Left lung (tissue), 10 donors: ENCODE data around the gene TNFRSF18. TPM values are rescaled to one million over a fixed set of nuclear protein-coding genes. Genes with fewer than 3 reads are reported as not detected.

ENCODE experiments used
- ATAC-seq: fragments of 200-7000 bp; cut with Tn5 transposase; one replicate; pipeline ENCODE4 v1.9.1; 2020; ENCODE audit warnings: moderate library complexity
- DNase-seq, 4 donors: peaks; one replicate each; pipeline ENCODE4 v3.0.0-alpha.2; 2013 to 2020
- H3K27ac ChIP-seq, 2 donors: fragments of 200-600 bp; sonication (generic) in 1 of 2; one replicate each; pipeline versions ENCODE4 v1.5.0 to v1.8.0; 2020 to 2021
- H3K27me3 ChIP-seq, 2 donors: fragments of 200-600 bp; sonication (generic) in 1 of 2; one replicate each; pipeline versions ENCODE4 v1.5.0 to v1.8.0; 2020 to 2021
- H3K36me3 ChIP-seq, 2 donors: fragments of 200-600 bp; sonication (generic) in 1 of 2; one replicate each; pipeline versions ENCODE4 v1.5.0 to v1.8.0; 2020 to 2021
- H3K4me1 ChIP-seq, 2 donors: fragments of 200-600 bp; one replicate each; pipeline ENCODE4 v1.8.0; 2021
- H3K4me3 ChIP-seq, 2 donors: fragments of 200-600 bp; sonication (generic) in 1 of 2; one replicate each; pipeline versions ENCODE4 v1.5.0 to v1.8.0; 2020 to 2021; ENCODE audit warnings: mild to moderate bottlenecking in 1 of 2
- H3K9me3 ChIP-seq, 2 donors: fragments of 200-600 bp; sonication (generic) in 1 of 2; one replicate each; pipeline versions ENCODE4 v1.5.0 to v1.8.0; 2020 to 2021
- intact Hi-C, 2 donors: fragments of 100-400 bp; cut with DNase I; formaldehyde crosslinking; loops; one replicate each; pipeline versions ENCODE4 v1.11.2 to v1.14.2; 2022
- polyA plus RNA-seq, 6 donors: library from polyadenylated mRNA; unstranded; fragments of 120-200 nt; gene quantifications; one replicate each; pipeline ENCODE4 v1.2.1, GENCODE V29; 2013; ENCODE audit not compliant: insufficient read length in 6 of 6
- total RNA-seq, 2 donors: library from RNA; stranded (reverse); fragmentation: NEBNext Ultra II Directional; extraction: Animal tissue kit (Norgen Biotek cat#: 25700); gene quantifications; one replicate each; pipeline ENCODE4 v1.2.1, GENCODE V29; 2021
- TF ChIP-seq, protein P1 (sequence below), 2 donors: fragments of 200-600 bp; sonication (generic) in 1 of 2; IDR thresholded peaks; one replicate each; pipeline versions ENCODE4 v1.5.0 to v1.8.0; 2021; ENCODE audit warnings: antibody characterized with exemption in 2 of 2
- donor health status: DM: no; HTN: yes; CAD: no.
- donor health status: DM: no; HTN: no; CAD: no.

Gene TNFRSF18
- total and polyA plus RNA-seq, 8 donors, result 0.38 to 1.3 (median 0.62) TPM

- TF ChIP-seq, protein P1, sequence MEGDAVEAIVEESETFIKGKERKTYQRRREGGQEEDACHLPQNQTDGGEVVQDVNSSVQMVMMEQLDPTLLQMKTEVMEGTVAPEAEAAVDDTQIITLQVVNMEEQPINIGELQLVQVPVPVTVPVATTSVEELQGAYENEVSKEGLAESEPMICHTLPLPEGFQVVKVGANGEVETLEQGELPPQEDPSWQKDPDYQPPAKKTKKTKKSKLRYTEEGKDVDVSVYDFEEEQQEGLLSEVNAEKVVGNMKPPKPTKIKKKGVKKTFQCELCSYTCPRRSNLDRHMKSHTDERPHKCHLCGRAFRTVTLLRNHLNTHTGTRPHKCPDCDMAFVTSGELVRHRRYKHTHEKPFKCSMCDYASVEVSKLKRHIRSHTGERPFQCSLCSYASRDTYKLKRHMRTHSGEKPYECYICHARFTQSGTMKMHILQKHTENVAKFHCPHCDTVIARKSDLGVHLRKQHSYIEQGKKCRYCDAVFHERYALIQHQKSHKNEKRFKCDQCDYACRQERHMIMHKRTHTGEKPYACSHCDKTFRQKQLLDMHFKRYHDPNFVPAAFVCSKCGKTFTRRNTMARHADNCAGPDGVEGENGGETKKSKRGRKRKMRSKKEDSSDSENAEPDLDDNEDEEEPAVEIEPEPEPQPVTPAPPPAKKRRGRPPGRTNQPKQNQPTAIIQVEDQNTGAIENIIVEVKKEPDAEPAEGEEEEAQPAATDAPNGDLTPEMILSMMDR (IDR thresholded peaks at IDR 0.05), result no peak
- Histone ChIP-seq H3K27me3 (peaks cover 0 to 4% of the 10 kb centered on the region in 2 donors), H3K4me1 (no peaks in the 10 kb centered on the region), H3K9me3 (peaks cover 0 to under 1% of the 10 kb centered on the region in 2 donors), H3K36me3 (no peaks in the 10 kb centered on the region), H3K27ac (no peak overlapping the region), H3K4me3 (no peak overlapping the region)
- intact Hi-C loops, result no loop called here
- ATAC-seq, result no peak
- no peak for DNase-seq
Measured at GRCh38 chr1:1187938-1188337, 18.5 kb downstream of the TNFRSF18 start.

GRCh38 chr1:1185101-1185765 is 21.2 kb downstream of the TNFRSF18 start:
- Histone ChIP-seq H3K9me3 (no peaks in the 10 kb centered on the region), H3K36me3 (no peaks in the 10 kb centered on the region), H3K4me1 (no peaks in the 10 kb centered on the region), H3K4me3 (no peak overlapping the region), H3K27me3 (peaks cover 0 to 13% of the 10 kb centered on the region in 2 donors), H3K27ac (no peak overlapping the region)
- DNase-seq (peak in 1 of 4 donors; percentile 71), ATAC-seq (no peak)
- TF ChIP-seq, protein P1 (IDR thresholded peaks at IDR 0.05), result no peak
- intact Hi-C loops, result no loop called here

- Histone ChIP-seq H3K27ac (no peak overlapping the region), H3K36me3 (no peaks in the 10 kb centered on the region), H3K27me3 (peaks cover 0 to 24% of the 10 kb centered on the region in 2 donors), H3K4me1 (no peaks in the 10 kb centered on the region), H3K9me3 (no peaks in the 10 kb centered on the region), H3K4me3 (no peak overlapping the region)
- intact Hi-C loops, result no loop called here
- TF ChIP-seq, protein P1 (IDR thresholded peaks at IDR 0.05), result no peak
- ATAC-seq (no peak), DNase-seq (peak in 1 of 4 donors; percentile 50)
Measured at GRCh38 chr1:1183833-1184775, 22.3 kb downstream of the TNFRSF18 start.

DNA sequence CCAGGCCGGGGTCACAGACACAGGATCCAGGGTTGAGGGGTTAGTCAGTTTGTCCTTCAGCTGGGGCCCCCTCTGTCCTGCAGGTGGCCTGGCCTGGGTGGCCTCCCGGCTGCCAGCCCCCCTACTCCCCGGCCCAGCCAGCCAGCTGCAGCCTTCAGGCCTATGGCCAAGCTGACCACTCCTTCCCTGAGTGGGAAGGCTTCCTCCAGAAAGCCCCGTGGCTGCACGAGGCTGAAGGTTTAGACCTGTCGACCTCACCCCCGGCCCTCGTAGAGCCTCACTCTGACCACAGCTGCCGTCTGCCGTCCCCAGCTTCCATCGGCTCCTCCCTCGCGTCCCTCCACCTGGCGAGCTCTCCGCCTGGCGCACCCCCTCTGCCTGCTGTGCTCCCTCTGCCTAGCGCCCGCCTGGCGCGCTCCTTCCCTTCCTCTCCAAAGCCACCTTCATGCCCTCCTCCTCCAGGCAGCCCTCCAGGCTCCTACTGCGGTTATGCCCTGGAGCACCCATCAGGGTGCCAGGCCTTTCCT is 23.1 kb downstream of the TNFRSF18 start:
- no peaks in the 10 kb centered on the region for H3K36me3 ChIP-seq
- intact Hi-C loops, result no loop called here
- ATAC-seq, result no peak
- H3K4me1 ChIP-seq, result no peaks in the 10 kb centered on the region
- no peaks in the 10 kb centered on the region for H3K9me3 ChIP-seq
- H3K27me3 ChIP-seq, result peaks cover 0 to 32% of the 10 kb centered on the region in 2 donors
- TF ChIP-seq, protein P1 (IDR thresholded peaks at IDR 0.05), result no peak
- H3K27ac ChIP-seq, result no peak overlapping the region
- peak in 1 of 4 donors; percentile 58 for DNase-seq
- H3K4me3 ChIP-seq, result no peak overlapping the region
